HUES6 (cell line): ENCODE measurements around the gene ARMC9.

ENCODE experiments used
- H3K27ac ChIP-seq: 2 replicates; pipeline ENCODE4 v1.7.0; 2013; ENCODE audit warnings: low read depth, mild to moderate bottlenecking, low read length, inconsistent platforms
- H3K27me3 ChIP-seq: 2 replicates; pipeline ENCODE4 v1.6.1; 2013; ENCODE audit warnings: low read length; ENCODE audit not compliant: control insufficient read depth, insufficient read depth
- H3K36me3 ChIP-seq: 2 replicates; pipeline ENCODE4 v1.6.1; 2013; ENCODE audit warnings: low read length; ENCODE audit not compliant: control insufficient read depth, insufficient read depth
- H3K4me1 ChIP-seq: 2 replicates; pipeline ENCODE4 v1.6.1; 2013; ENCODE audit warnings: low read length; ENCODE audit not compliant: control insufficient read depth, insufficient read depth
- H3K4me3 ChIP-seq: 2 replicates; pipeline ENCODE4 v1.5.1; 2013; ENCODE audit warnings: low read depth, low read length
- H3K9ac ChIP-seq: one replicate; pipeline ENCODE4 v1.6.1; 2013; ENCODE audit warnings: mild to moderate bottlenecking, low read length
- H3K9me3 ChIP-seq: 2 replicates; pipeline ENCODE4 v1.6.1; 2013; ENCODE audit warnings: low read depth, low read length; ENCODE audit not compliant: control insufficient read depth, insufficient read depth

The ARMC9 gene

DNA sequence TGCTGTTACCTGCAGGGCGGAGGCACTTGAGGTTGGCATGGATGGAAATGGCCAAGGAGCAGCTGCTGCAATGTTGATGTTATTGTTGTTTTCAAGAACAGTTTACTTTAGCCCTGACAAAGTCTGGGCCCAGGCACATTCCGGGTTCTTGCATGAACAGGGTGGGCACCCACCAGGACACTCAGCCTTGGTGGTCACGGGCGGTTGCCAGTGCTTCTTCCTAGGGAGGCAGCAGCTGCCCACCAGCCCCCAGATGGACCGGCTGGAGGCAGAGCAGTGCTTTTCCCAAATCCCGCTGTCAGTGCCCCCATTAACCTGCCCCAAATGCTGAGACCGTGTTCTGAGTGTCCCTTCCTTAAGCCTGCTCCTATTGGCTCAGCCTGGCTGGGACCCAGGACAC, 158.6 kb downstream of the ARMC9 start:
- Histone ChIP-seq H3K9me3 (no peaks in the 10 kb centered on the region), H3K36me3 (peaks cover 3% of the 10 kb centered on the region), H3K9ac (no peak overlapping the region), H3K4me3 (no peak overlapping the region), H3K4me1 (peaks cover 30% of the 10 kb centered on the region), H3K27ac (no peak overlapping the region), H3K27me3 (no peaks in the 10 kb centered on the region)

DNA sequence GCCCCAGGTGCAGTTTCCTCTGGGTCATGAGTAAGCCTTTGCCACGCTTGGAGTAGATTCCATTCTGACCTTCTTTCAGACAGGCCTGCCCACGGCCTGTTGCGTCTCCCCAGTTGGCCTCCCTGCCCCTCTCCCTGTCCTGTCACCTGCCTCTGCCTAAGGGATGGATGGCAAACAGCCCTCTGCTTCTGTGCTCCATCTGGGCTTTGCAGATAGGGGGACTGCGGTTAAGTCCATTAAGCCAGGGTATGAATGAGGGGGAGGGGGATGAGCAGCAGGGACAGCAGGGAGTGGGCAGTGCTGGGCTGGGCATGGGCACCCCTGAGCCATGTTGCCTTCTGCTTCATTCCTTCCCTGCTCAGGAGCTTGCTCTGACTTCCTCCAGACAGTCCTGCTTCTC, 159.5 kb downstream of the ARMC9 start:
- H3K4me3 ChIP-seq: no peak overlapping the region
- no peak overlapping the region for H3K9ac ChIP-seq
- no peak overlapping the region for H3K27ac ChIP-seq

DNA sequence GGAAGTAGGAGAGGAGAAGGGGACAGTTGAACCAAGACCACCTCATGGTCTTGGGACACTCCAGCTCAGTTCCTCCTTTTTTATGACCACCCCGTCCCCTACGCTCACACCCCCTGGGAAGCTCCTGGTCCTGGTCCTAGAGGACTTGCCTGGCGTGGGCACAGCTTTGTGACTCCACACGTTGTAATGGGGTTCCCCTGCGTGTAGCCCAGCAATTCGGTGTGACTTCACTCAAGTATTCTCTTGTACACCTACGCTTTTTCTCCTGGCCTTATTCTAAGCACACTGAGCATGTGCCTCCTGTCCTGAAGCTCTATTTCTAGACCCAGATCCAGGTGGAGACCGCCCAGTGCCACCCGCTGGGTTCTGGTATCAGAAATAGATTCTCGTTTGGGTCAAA, 161.0 kb downstream of the ARMC9 start:
- H3K36me3 ChIP-seq: peaks cover 3% of the 10 kb centered on the region
- peaks cover 34% of the 10 kb centered on the region for H3K4me1 ChIP-seq
- H3K9ac ChIP-seq: no peak overlapping the region
- no peak overlapping the region for H3K27ac ChIP-seq
- H3K9me3 ChIP-seq: no peaks in the 10 kb centered on the region
- no peak overlapping the region for H3K4me3 ChIP-seq
- no peaks in the 10 kb centered on the region for H3K27me3 ChIP-seq

More for the DNA sequence above, 159.5 kb downstream of the ARMC9 start:
- H3K36me3 ChIP-seq: peaks cover 3% of the 10 kb centered on the region
- no peaks in the 10 kb centered on the region for H3K27me3 ChIP-seq
- H3K4me1 ChIP-seq: peaks cover 34% of the 10 kb centered on the region
- H3K9me3 ChIP-seq: no peaks in the 10 kb centered on the region

DNA sequence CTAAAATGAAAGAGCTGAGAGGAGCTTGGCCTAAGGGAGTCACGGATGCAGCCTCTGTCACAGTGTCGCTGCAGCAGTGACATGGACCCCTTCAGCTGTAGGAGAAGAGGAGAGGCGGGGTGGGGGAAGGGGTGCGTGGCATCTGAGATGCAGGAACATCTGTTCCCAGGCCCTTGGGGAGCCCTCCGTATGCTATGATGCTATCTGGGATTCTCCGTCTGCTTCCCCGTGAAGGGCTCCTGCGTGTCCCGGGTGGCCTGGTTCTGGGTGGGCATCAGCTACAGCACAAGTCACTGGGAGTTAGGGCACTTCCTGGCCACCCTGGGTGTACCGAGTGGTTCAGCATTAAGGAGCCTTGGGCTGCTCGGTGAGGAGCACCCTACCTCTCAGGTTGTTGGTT, 161.5 kb downstream of the ARMC9 start:
- peaks cover 38% of the 10 kb centered on the region for H3K4me1 ChIP-seq
- H3K27ac ChIP-seq: no peak overlapping the region
- no peak overlapping the region for H3K9ac ChIP-seq
- H3K9me3 ChIP-seq: no peaks in the 10 kb centered on the region
- H3K4me3 ChIP-seq: no peak overlapping the region
- peaks cover 3% of the 10 kb centered on the region for H3K36me3 ChIP-seq
- no peaks in the 10 kb centered on the region for H3K27me3 ChIP-seq

DNA sequence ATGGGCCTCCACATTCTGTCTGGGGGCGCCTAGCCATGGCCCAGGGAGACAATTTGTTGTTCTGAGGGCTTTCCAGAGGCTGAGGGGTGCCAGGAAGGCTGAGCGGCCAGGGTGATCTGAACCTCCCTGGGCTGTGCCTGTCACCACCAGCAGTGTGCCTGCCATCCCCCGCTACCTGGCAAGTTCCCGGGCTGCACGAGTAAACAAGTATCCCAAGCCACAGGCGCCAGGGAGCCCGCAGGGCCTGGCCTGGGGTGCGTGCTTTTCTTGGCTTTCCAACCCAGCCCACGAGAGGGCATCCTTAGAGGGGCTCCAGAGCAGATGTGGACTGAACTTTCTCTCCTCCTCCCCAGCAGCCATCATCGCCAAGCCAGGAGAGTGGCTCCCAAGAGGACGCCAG, 162.0 kb downstream of the ARMC9 start:
- Histone ChIP-seq H3K27me3 (no peaks in the 10 kb centered on the region), H3K9me3 (no peaks in the 10 kb centered on the region), H3K9ac (no peak overlapping the region), H3K4me3 (no peak overlapping the region), H3K27ac (no peak overlapping the region), H3K4me1 (peaks cover 39% of the 10 kb centered on the region), H3K36me3 (peaks cover 3% of the 10 kb centered on the region)

DNA sequence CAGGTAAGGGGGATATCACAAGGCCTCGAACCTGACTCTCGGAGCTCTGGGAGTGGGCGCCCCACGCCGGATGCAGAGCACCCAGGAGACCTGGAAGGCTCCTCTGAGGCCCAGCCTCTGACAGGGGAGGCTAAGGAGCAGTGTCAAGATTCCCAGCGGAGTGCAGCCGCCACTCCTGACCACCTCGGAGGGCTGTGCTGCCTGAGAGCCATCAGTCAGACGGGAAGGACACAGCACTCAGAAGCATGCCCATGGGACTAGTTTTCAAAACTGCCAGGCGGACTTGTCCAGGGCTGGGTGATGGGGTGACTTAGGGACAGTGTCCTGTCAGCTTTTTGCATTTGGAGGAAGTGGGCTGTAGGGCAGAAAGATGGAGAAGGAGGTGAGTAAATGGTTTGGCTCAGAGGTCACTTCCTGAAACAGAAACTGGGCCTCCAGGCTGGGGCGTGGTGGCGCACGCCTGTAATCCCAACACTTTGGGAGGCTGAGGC, 162.5 kb downstream of the ARMC9 start:
- no peak overlapping the region for H3K27ac ChIP-seq
- H3K4me3 ChIP-seq: no peak overlapping the region
- peaks cover 39% of the 10 kb centered on the region for H3K4me1 ChIP-seq
- H3K36me3 ChIP-seq: peaks cover 3% of the 10 kb centered on the region
- H3K27me3 ChIP-seq: no peaks in the 10 kb centered on the region
- no peaks in the 10 kb centered on the region for H3K9me3 ChIP-seq
- no peak overlapping the region for H3K9ac ChIP-seq

DNA sequence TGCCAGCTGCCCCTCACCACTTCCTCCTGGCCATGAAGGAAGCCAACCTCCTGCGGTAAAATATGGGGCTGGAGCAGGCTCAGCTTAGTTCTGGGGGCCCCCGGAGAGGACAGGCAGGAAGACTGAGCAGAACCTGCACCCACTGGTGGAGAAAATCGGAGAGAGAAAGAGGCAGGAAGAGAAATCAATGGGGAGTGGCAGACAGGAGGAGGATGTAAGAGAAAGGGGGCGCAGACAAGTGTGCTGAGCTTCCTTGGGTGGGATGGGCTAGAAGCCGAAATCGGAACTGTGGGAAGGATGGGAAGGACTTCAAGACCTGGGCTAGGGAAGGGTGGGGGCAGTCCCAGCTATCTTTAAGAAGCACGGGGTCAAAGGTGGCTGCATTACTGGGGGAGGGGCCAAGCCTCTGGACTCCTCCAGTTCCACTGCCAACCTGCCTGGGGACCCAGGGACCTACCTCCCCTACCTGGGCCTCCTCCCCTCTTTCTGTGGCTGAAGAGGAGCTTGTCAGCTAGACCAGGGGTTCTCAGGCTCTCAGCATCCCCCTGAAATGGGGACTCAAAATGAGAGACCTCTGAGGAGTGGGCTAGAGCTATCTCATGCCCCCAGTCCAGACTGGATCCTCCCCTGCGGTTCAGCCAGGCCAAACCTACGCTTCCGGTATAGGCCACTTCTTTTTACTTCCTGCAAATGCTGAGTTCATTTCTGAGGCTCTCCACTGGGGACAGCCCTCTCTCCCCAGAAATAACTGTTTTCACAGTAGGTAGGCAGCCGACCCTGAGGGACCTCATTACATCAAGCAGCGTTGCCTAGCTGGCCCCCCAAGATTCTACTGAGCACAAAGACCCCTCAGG, 163.5 kb downstream of the ARMC9 start:
- H3K36me3 ChIP-seq: peaks cover 3% of the 10 kb centered on the region
- H3K9ac ChIP-seq: no peak overlapping the region
- H3K27ac ChIP-seq: no peak overlapping the region; the same call in 1 of the 2 replicates
- H3K27me3 ChIP-seq: no peaks in the 10 kb centered on the region
- no peak overlapping the region for H3K4me3 ChIP-seq
- no peaks in the 10 kb centered on the region for H3K9me3 ChIP-seq
- H3K4me1 ChIP-seq: peaks cover 30% of the 10 kb centered on the region

DNA sequence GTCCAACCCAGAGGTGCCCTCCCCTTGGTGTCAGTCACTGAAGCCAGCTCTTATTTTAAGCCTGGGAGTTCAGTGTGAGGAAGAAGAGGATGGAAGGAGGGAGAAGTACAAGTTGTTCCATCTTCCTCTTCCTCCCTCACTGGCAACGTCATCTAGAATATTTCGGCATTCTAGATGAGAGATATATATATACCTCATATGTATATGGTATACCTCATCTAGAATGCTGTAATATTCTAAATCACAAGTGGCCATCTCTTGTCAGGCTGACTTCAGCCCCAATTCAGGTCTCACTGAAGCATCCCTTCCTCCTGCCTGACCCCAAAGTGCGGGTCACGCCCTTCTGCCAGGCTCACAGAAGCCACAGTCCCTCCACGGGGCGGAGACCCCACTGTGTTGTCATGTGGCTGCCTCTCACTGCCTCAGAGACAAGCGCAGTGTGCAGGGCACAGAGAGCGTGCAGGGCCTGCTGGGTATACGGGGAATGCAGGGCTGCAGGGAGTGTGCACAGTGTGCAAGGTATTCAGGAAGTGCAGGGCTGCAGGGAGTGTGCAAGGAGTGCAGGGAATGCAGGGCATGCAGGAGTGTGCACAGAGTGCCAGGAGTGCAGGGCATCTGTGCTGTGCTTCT, 164.2 kb downstream of the ARMC9 start:
- no peaks in the 10 kb centered on the region for H3K27me3 ChIP-seq
- H3K4me3 ChIP-seq: no peak overlapping the region
- peaks cover 3% of the 10 kb centered on the region for H3K36me3 ChIP-seq
- no peak overlapping the region for H3K9ac ChIP-seq
- no peaks in the 10 kb centered on the region for H3K9me3 ChIP-seq
- no peak overlapping the region; the same call in 1 of the 2 replicates for H3K27ac ChIP-seq
- H3K4me1 ChIP-seq: peaks cover 27% of the 10 kb centered on the region

DNA sequence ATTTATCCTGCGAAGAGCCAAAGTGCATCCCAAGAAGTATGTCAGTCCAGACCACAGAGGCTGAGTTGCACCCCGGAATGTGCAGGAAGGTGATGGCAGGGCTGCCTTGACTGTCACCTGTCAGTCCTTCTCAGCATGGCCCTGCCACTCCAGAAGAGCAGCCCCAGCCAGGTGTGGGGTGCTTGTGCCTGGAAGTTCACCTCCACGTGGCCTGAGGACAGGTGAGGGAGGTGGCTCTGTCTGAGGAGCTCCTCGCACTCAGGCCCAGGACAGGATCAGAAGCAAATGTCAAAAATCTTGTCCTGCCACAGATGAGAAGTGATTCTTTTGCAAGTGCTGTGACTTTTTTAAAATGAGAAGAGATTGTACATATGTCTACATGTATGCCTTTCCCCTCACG, 165.6 kb downstream of the ARMC9 start:
- Histone ChIP-seq H3K4me1 (peaks cover 29% of the 10 kb centered on the region), H3K27ac (no peak overlapping the region), H3K27me3 (no peaks in the 10 kb centered on the region), H3K4me3 (no peak overlapping the region), H3K9ac (no peak overlapping the region), H3K36me3 (peaks cover 3% of the 10 kb centered on the region), H3K9me3 (no peaks in the 10 kb centered on the region)

DNA sequence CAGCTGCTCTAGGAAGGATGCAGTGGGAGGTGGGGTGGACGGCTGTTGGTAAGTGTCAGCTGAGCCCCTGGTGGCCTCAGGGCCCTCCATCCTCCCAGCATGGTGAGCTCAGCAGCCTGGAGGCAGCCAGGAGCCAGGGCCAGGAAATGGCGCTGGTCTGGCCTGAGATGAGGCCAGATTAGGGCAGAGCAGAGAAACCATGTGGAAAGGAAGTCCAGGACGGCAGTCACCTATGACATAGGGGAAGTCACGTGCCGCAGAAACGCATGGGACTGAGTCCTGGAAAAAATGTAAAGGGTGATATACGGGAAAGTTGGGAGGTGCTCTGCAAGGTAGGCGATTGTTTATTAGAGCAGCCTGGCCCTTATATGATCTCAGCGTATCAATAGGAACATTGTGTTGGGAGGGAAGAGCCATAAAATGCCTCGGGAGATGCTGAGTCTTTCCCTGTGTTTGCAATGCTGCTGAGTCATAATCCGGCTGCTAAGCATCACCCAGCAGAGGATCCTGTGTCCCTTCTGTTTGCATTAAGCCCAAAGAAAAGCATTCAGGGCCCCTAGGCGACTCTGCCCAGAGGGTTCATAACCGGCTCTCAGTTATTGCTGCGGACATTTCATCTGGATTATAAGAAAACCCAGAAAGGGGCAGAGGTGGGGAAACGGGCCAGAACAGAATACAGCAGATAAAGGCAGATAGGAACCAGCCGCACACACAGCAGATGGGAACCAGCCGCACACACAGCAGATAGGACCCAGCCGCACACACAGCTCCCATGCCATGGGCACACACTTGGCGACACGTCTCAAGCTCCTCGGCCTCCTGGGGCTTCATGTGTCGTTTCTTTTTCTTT, 166.8 kb downstream of the ARMC9 start:
- Histone ChIP-seq H3K4me1 (peaks cover 35% of the 10 kb centered on the region), H3K27ac (peak overlapping the region; percentile 29; the same call in 1 of the 2 replicates), H3K4me3 (no peak overlapping the region), H3K9ac (peak overlapping the region; percentile 30), H3K9me3 (no peaks in the 10 kb centered on the region), H3K36me3 (peaks cover 3% of the 10 kb centered on the region), H3K27me3 (no peaks in the 10 kb centered on the region)
